ENCODE results near the gene TMEM140. TPM values are rescaled to one million over a fixed set of nuclear protein-coding genes. Genes with fewer than 3 reads are reported as not detected.

Gene TMEM140
- total RNA-seq, 3 donors from 2014 or later (not counting 1 experiment from before 2014, with no cell fraction given), result 60.0 to 81.7 (median 76.9) TPM

DNA sequence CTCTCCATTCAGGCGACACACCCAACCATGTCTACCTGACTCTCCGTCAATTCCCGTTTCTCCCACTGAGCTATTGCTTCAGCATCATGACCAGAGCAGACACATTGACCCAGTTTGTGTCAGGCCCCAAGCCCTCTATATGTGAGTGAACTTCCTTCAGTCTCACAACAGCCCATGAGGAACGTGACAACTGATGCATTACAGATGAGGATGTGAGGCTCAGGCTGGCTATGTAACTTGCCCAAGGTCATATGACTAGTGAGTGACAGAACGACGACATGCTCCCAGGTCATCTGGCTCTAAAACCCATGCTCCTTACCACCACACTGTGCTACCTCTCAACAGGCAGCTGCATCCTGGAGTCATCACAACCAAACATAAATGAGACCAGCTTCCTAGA lies 3.7 kb downstream of the TMEM140 start:
- Mint-ChIP-seq H3K36me3 (peaks cover 30% of the 10 kb centered on the region), H3K27me3 (ENCODE audit: low read depth in 2 of 2) (no peaks in the 10 kb centered on the region), H3K4me1 (peaks cover 76 to 77% of the 10 kb centered on the region in 2 donors), H3K4me3 (peak overlapping the region; percentile 59), H3K9me3 (peaks cover 9 to 13% of the 10 kb centered on the region in 2 donors), H3K27ac (peak overlapping the region; percentile 95 to 98)
- Histone ChIP-seq H3K36me3 (ENCODE audit: control insufficient read depth, insufficient read depth, low read length) (peaks cover 2% of the 10 kb centered on the region), H3K4me3 (ENCODE audit: low read length) (no peak overlapping the region), H3K9me3 (ENCODE audit: control insufficient read depth, insufficient read depth, low read length) (peaks cover 4% of the 10 kb centered on the region), H3K4me1 (ENCODE audit: control insufficient read depth, insufficient read depth, low read length) (peaks cover 21% of the 10 kb centered on the region), H3K27ac (ENCODE audit: low read length) (peak overlapping the region; percentile 23), H3K27me3 (ENCODE audit: control insufficient read depth, insufficient read depth, low read length) (no peaks in the 10 kb centered on the region)
- DNase-seq (no peak), ATAC-seq (peak in 1 of 3 donors; percentile 14)
- 56% methylated on average over 6 of the region's 6 CpGs for WGBS (ENCODE audit: insufficient coverage)
- no peak for TF ChIP-seq CTCF (IDR thresholded peaks at IDR 0.05)
- intact Hi-C loops (cut with micrococcal nuclease), result no loop called here

- 100% methylated on average over 1 of the region's 1 CpG for WGBS (ENCODE audit: insufficient coverage)
- no peak for DNase-seq
- no peaks in the 10 kb centered on the region for H3K27me3 ChIP-seq (ENCODE audit: control insufficient read depth, insufficient read depth, low read length)
Observed at GRCh38 chr7:135152442-135152841, 4.6 kb downstream of the TMEM140 start.

GRCh38 chr7:135154734-135155133 lies 6.9 kb downstream of the TMEM140 start:
- peaks cover 2% of the 10 kb centered on the region for H3K36me3 ChIP-seq (ENCODE audit: control insufficient read depth, insufficient read depth, low read length)

More at GRCh38 chr7:135152442-135152841, 4.6 kb downstream of the TMEM140 start:
- H3K36me3 Mint-ChIP-seq, result peaks cover 37% of the 10 kb centered on the region
- H3K4me1 Mint-ChIP-seq, result peaks cover 76 to 77% of the 10 kb centered on the region in 2 donors
- no peak overlapping the region for H3K4me3 Mint-ChIP-seq
- intact Hi-C loops (cut with micrococcal nuclease), result no loop called here
- H3K27me3 Mint-ChIP-seq (ENCODE audit: low read depth in 2 of 2), result no peaks in the 10 kb centered on the region
- peaks cover 4% of the 10 kb centered on the region for H3K9me3 ChIP-seq (ENCODE audit: control insufficient read depth, insufficient read depth, low read length)
- H3K27ac ChIP-seq (ENCODE audit: low read length), result no peak overlapping the region
- H3K4me1 ChIP-seq (ENCODE audit: control insufficient read depth, insufficient read depth, low read length), result peaks cover 20% of the 10 kb centered on the region
- no peak for TF ChIP-seq CTCF (IDR thresholded peaks at IDR 0.05)
- peaks cover 9 to 14% of the 10 kb centered on the region in 2 donors for H3K9me3 Mint-ChIP-seq
- H3K4me3 ChIP-seq (ENCODE audit: low read length), result no peak overlapping the region
- H3K36me3 ChIP-seq (ENCODE audit: control insufficient read depth, insufficient read depth, low read length), result peaks cover 2% of the 10 kb centered on the region
- ATAC-seq, result no peak
- H3K27ac Mint-ChIP-seq, result peak overlapping the region in 1 of 2 donors; percentile 95

More at GRCh38 chr7:135154734-135155133, 6.9 kb downstream of the TMEM140 start:
- intact Hi-C loops (cut with micrococcal nuclease), result no loop called here
- no peak overlapping the region for H3K27ac ChIP-seq (ENCODE audit: low read length)
- no peak for TF ChIP-seq CTCF (IDR thresholded peaks at IDR 0.05)
- peaks cover 71 to 76% of the 10 kb centered on the region in 2 donors for H3K4me1 Mint-ChIP-seq
- no peak overlapping the region for H3K4me3 Mint-ChIP-seq
- no peak for DNase-seq
- H3K9me3 Mint-ChIP-seq, result peaks cover 9 to 14% of the 10 kb centered on the region in 2 donors
- no peaks in the 10 kb centered on the region for H3K27me3 Mint-ChIP-seq (ENCODE audit: low read depth in 2 of 2)
- no peaks in the 10 kb centered on the region for H3K27me3 ChIP-seq (ENCODE audit: control insufficient read depth, insufficient read depth, low read length)
- H3K4me3 ChIP-seq (ENCODE audit: low read length), result no peak overlapping the region
- H3K4me1 ChIP-seq (ENCODE audit: control insufficient read depth, insufficient read depth, low read length), result peaks cover 34% of the 10 kb centered on the region
- peaks cover 4% of the 10 kb centered on the region for H3K9me3 ChIP-seq (ENCODE audit: control insufficient read depth, insufficient read depth, low read length)
- peaks cover 37% of the 10 kb centered on the region for H3K36me3 Mint-ChIP-seq
- no CpG with 5 or more reads among the region's 1 CpG for WGBS (ENCODE audit: insufficient coverage)
- ATAC-seq, result no peak
- H3K27ac Mint-ChIP-seq, result peak overlapping the region in 1 of 2 donors; percentile 1

All from natural killer cell (primary cell).